ENCODE data around the gene ZNRF1.
"Not testable (repeated sequence)": the region's sequence is repeated elsewhere in the genome, so short reads cannot be mapped to it uniquely, and the experiment has no call there.

Gene ZNRF1

DNA sequence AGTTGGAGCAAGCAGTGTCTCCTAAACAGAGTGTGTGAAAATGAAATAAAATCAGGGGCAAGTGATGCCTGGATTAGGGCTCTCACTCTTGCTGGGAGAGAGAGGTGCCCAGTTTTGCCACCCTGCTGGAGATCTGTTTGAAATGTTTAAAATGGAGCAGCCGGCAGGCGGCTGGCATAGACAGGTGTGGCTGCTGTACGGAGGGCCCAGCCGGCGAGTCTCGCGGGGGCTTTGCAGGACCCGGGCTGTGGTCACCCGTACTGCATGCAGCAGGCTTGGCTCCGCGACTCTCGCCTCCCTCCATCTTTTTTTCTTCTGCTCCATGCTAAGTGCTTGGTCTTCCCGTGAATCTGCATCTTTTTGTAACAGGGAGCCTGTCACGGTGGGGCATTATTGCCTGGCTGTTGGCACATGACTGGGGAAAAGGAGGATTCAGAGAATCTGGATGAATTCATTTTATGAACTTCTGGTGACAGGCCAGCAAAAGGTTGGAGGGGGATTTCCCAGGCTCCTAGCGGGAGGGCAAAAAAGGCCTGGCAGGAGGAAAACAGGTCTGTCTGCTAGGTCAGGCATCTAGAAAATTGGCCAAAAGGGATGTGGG is 1.8 kb downstream of the ZNRF1 start:
- FAIRE-seq = no peak
- DNase-seq (ENCODE audit: insufficient read length, low spot score) = no peak

- DNase-seq (ENCODE audit: insufficient read length, low spot score) (peak; percentile 42), FAIRE-seq (no peak)
Observed at GRCh38 chr16:75002474-75002873, 3.6 kb downstream of the ZNRF1 start.

DNA sequence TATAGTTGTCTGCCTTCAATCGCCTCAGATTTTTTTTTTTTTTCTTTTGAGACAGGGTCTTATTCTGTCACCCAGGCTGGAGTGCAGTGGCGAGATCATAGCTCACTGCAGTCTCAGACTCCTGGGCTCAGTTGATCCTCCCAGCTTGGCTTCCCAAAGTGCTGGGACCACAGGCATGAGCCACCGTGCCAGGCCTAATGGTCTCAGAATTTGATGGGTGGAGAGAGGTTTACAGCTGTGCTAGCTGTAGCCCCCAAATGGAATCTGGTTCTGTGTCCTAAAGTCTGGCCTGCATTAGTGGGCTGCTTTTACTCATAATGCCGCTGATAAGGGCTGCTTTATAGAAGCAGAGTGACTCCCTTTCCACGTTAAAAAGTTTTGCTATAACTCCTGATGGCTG is 5.1 kb downstream of the ZNRF1 start:
- FAIRE-seq (no peak), DNase-seq (ENCODE audit: insufficient read length, low spot score) (no peak)

GRCh38 chr16:75004460-75004859 is 5.6 kb downstream of the ZNRF1 start:
- DNase-seq (ENCODE audit: insufficient read length, low spot score) = no peak
- FAIRE-seq = no peak

DNA sequence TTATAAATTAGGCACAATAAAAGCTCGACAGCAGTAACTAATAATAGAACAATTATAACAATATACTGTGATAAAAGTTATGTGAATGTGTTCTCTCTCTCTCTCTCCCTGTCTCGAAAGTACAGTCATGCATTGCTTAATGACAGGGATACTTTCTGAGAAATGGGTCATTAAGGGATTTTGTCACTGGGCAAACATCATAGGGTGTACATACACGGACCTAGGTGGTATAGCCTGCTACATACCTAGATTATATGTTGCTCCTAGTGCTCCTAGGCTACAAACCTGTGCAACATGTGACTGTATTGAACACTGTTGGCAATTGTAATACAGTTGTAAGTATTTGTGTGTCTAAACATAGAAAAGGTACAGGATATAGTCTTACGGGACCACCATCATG is 6.9 kb downstream of the ZNRF1 start:
- FAIRE-seq = no peak

GRCh38 chr16:75007443-75007842 is 8.6 kb downstream of the ZNRF1 start:
- DNase-seq (ENCODE audit: insufficient read length, low spot score) (no peak), FAIRE-seq (no peak)

More for the DNA sequence above, 6.9 kb downstream of the ZNRF1 start:
- DNase-seq (ENCODE audit: insufficient read length, low spot score) = no peak

DNA sequence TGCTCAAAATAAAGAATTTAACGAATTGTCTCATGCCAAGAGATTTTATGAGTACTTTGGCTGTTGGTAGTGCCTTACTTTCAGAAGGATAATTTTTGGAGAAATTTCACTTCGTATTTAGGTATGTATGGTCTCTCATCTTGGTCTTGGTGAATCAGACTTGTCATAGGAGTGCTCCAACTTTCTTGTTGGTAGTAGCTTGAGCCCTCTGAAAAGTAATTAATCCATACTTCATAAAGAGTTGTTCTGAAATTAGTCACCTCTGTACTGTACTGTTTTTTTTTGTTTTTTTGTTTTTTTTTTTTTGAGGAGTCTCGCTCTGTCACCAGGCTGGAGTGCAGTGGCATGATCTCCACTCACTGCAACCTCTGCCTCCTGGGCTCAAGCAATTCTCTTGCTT is 11.6 kb downstream of the ZNRF1 start:
- DNase-seq (ENCODE audit: insufficient read length, low spot score) = no peak
- no peak for FAIRE-seq

DNA sequence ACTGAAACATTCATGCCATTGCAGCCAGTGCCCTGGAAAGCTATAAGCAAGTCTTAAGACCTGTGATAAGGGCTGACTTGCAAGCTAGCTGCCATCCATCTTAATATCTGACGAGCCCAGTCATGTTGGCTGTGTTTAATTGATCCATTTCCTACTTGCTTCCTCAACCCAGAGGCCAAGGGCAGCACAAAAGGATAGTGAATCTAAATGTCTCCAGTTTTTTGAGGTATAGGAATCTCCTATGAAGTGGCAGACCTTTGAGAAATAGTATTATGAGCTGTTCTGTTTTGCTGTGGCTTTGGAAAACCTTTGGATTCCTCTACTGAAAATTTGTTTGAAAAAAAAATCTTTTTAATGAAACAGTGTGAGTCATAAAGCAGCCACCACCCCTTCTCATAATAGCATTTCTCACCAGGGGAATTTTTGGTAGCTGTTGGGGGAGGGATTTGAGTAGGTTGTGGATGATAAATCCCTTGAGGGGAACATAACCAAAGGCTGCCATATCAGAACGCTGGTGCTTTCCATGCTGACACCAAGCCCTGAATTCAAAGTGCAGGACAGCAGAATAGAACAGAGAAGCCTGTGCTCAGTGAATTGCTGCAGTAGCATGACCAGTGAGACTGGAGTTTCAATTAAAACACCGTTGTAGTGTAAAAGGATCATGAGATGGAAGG is 12.9 kb downstream of the ZNRF1 start:
- FAIRE-seq = peak; percentile 66

DNA sequence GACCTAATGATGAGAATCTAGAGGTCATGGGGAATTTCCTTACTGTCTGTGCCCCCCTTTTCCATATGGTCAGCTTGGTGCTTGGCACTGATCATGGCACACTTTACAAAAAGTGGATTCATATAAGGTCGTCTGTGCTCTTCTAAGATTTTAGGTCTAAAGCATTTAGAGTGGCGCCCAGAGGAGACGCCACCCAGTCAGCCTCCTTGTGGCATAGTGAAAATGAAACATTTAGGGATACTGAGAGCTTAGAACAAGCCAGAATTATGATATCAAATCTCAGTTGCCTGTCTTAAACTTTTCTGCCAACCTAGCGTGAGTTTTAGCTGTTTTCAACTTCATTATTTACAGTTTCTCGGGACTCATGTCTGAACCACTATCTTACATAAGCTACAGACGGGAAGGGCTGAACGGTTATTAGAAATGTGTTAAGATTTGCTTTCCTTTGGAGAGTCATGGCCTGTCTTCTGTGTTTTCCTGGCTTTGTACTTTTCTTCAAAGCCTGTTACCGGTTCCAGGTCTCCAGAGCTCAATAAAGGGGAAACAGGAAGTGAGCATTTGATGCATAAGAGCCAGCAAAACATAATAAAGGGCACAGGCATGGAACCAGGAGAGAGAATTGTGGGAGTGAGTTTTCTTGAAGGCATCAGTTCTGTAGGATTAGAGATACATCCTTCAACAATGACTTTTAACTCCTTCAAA is 13.7 kb downstream of the ZNRF1 start:
- DNase-seq (ENCODE audit: insufficient read length, low spot score) = no peak
- no peak for FAIRE-seq

More for the DNA sequence above, 12.9 kb downstream of the ZNRF1 start:
- peak; percentile 69 for DNase-seq (ENCODE audit: insufficient read length, low spot score)

GRCh38 chr16:75013123-75013522 is 14.3 kb downstream of the ZNRF1 start:
- DNase-seq (ENCODE audit: insufficient read length, low spot score); FAIRE-seq: not testable (repeated sequence)

- no peak for DNase-seq (ENCODE audit: insufficient read length, low spot score)
- FAIRE-seq = no peak
Observed at GRCh38 chr16:75014318-75014717, 15.5 kb downstream of the ZNRF1 start.

- FAIRE-seq; DNase-seq (ENCODE audit: insufficient read length, low spot score): not testable (repeated sequence)
Observed at GRCh38 chr16:75016451-75017081, 17.7 kb downstream of the ZNRF1 start.

DNA sequence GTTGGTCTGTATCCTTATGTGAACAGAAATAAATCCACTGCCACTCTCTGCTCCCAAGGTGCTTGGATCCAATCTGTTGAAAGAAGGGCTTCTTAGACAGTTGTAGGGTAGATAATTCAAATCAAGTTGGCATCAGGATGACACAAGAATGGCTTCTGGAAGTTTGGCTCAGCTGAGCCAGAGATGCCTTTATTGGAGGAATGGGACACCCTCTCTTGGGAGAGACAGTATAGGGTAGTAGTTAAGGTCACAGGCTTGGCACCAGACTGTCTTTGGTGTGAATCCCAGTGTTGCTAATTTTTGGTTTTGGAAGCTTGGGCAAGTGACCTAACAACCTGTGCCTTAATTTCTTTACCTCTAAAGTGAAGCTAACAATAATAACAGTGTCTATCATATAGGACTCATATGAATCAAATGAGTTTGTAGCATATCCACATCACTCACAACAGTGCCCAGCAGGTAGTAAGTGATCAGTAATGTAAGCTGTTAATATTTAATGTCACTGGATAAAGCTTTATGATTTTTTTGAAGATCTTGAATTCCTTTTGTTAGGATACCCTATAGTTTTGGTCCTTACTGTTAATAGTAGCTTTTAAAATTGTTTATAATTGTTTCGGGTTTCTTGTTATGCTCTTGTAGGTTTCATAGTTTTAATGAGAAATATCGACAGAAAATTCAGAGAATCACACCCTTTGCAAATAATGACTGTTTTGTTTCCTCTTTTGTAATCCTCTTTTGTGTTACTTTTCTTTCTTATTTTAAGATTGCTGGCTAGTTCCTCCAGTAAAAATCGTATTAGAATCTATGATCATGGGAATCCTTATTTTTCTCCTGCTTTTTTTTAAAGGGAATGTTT is 19.1 kb downstream of the ZNRF1 start:
- FAIRE-seq (no peak), DNase-seq (ENCODE audit: insufficient read length, low spot score) (no peak)

DNA sequence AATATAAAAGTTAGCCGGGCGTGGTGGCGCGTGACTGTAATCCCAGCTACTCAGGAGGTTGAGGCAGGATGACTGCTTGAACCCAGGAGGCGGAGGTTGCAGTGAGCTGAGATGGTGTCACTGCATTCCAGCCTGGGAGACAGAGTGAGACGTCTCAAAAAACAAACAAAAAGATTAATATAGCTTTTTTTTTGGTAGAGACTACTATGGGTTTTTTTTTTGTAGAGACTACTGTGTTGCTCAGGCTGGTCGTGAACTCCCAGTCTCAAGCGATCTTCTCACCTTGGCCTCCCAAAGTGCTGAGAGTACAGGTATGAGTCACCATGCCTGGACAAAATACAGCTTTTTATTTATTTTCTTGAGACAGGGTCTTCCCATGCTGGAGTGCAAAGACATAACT is 20.2 kb downstream of the ZNRF1 start:
- FAIRE-seq (no peak), DNase-seq (ENCODE audit: insufficient read length, low spot score) (no peak)

- DNase-seq (ENCODE audit: insufficient read length, low spot score) (no peak), FAIRE-seq (no peak)
Observed at GRCh38 chr16:75019586-75019985, 20.8 kb downstream of the ZNRF1 start.

DNA sequence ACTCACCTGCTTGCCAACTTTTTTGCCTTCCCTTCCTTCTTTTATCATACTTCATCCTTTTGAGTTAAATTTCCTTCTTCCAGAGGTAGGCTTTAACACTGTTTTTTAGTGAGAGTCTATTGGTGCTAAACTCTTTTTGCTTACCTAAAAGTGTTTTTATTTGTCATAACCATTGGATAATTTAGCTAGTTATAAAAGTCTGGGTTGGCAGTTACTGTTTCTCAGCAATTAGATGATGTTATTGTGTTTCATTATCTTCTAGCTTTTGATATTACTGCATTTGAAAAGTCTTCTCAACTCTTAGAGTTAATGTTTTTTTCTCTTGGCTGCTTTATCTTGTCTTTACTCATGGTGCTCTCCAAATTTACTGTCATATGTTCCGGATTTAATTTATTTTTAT is 22.6 kb downstream of the ZNRF1 start:
- DNase-seq (ENCODE audit: insufficient read length, low spot score) (no peak), FAIRE-seq (no peak)

GRCh38 chr16:75022567-75022966 is 23.7 kb downstream of the ZNRF1 start:
- FAIRE-seq (no peak), DNase-seq (ENCODE audit: insufficient read length, low spot score) (no peak)

- no peak for FAIRE-seq
- DNase-seq (ENCODE audit: insufficient read length, low spot score) = no peak
Observed at GRCh38 chr16:75023009-75023408, 24.2 kb downstream of the ZNRF1 start.

DNA sequence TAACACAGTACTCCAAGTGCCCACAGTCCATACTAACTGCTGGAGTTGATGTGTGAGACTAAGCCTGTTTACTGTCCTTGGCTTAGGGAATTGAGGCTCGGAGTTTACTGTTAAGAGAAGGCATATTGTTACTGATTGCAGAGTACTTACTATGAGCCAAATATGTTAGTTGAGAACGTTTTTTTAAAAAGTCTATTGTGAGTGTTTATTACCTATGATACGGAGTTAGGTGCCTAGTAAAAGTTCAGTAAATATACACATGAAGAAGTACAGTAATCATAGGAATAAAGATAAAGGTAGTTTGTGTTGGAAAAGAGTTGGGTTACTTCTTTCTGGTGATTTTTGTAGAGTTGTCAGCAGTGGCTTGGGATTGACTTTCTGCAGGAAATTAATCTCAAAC is 25.4 kb downstream of the ZNRF1 start:
- DNase-seq (ENCODE audit: insufficient read length, low spot score) = no peak
- no peak for FAIRE-seq

DNA sequence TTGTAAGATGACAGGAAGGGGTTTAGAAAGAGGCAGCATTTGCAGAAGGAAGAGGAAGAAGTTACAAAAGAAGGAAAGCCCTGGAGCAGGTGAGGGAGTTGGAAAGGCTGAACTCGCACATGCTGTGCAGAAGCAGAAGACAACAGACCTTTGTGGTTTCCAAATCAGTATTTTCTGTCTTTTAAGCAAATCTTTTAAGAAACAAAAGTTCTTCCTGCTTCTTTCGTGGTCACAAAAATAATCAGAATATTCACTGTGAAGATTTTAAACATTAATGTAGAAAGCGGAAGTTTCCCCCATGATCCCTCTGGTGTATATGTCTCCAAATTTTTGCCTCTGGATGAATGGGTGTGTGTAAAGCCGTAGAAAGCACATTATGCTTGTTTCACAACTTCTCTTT is 25.8 kb downstream of the ZNRF1 start:
- FAIRE-seq (no peak), DNase-seq (ENCODE audit: insufficient read length, low spot score) (no peak)

- DNase-seq (ENCODE audit: insufficient read length, low spot score) = no peak
Observed at GRCh38 chr16:75025761-75026160, 26.9 kb downstream of the ZNRF1 start.

More at GRCh38 chr16:75025761-75026160, 26.9 kb downstream of the ZNRF1 start:
- no peak for FAIRE-seq
